ENCODE data around the gene KRT73.

Gene KRT73

GRCh38 chr12:52561880-52562449, 56.4 kb downstream of the KRT73 start:
- DNase-seq, result no peak

DNA sequence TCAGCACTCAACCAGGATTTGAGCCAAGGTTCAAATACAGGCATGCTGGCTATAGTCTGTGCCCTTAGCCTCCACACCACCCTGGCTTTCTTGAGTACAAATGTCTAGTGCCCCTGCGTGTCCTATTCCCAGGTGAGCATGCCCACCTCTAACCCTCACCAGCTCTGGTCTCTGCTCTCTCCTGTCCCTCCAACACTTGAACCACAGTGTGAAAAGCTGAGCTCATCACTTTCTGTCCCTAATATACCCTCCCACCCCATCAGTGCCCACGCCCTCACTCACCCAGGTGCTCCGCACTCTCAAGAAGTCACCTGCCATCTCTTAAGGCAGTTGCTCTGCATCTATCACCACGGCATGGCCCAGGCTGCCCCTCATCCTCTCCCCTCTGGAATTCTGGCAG, 58.4 kb downstream of the KRT73 start:
- DNase-seq, result no peak

- DNase-seq, result no peak
Observed at GRCh38 chr12:52558781-52559445, 59.4 kb downstream of the KRT73 start.

Measured in activated CD4-positive, CD25-positive, alpha-beta regulatory T cell treated with anti-CD3 and anti-CD28 coated beads, Interleukin-2, amount 50 U/mL, for 72 hours (primary cell).